ENCODE measurements around the gene MYLK. TPM values are rescaled to one million over a fixed set of nuclear protein-coding genes. Genes with fewer than 3 reads are reported as not detected.

Gene MYLK
- total RNA-seq, 2 donors from 2014 or later = 4.7 to 6.6 TPM

GRCh38 chr3:123682781-123683504 is 201.2 kb downstream of the MYLK start:
- no peak overlapping the region for H3K4me3 ChIP-seq (ENCODE audit: low read length)
- Mint-ChIP-seq H3K9me3 (no peaks in the 10 kb centered on the region), H3K4me1 (peaks cover 16% of the 10 kb centered on the region), H3K27ac (no peak overlapping the region), H3K4me3 (no peak overlapping the region), H3K27me3 (ENCODE audit: insufficient read depth) (peaks cover 17% of the 10 kb centered on the region), H3K36me3 (ENCODE audit: low read depth) (peaks cover 1% of the 10 kb centered on the region)
- H3K9ac ChIP-seq (ENCODE audit: extremely low read depth, low read length, poor library complexity, severe bottlenecking) = no peak overlapping the region
- H3K27me3 ChIP-seq (ENCODE audit: control insufficient read depth, insufficient read depth, low read length, poor library complexity, severe bottlenecking) = no peaks in the 10 kb centered on the region
- no peak for TF ChIP-seq CTCF (conservative IDR thresholded peaks at IDR 0.05)
- H3K36me3 ChIP-seq (ENCODE audit: control insufficient read depth, insufficient read depth, low read length) = no peaks in the 10 kb centered on the region
- H3K4me1 ChIP-seq (ENCODE audit: control insufficient read depth, insufficient read depth, low read length) = no peaks in the 10 kb centered on the region
- no peak for DNase-seq
- H3K9me3 ChIP-seq (ENCODE audit: control insufficient read depth, low read length) = no peaks in the 10 kb centered on the region
- WGBS, 2 experiments (ENCODE audit: insufficient coverage in 1 of 2, insufficient read length in 1 of 2) = 92% methylated on average over 6 to 10 of the region's 10 CpGs
- no peak overlapping the region for H3K27ac ChIP-seq (ENCODE audit: low read depth, low read length)

- Mint-ChIP-seq H3K4me3 (no peak overlapping the region), H3K4me1 (peaks cover 16% of the 10 kb centered on the region), H3K9me3 (no peaks in the 10 kb centered on the region), H3K27me3 (ENCODE audit: insufficient read depth) (peaks cover 11% of the 10 kb centered on the region), H3K27ac (no peak overlapping the region), H3K36me3 (ENCODE audit: low read depth) (peaks cover 1% of the 10 kb centered on the region)
- no peaks in the 10 kb centered on the region for H3K36me3 ChIP-seq (ENCODE audit: control insufficient read depth, insufficient read depth, low read length)
- WGBS, 2 experiments (ENCODE audit: insufficient coverage in 1 of 2, insufficient read length in 1 of 2) = 97 to 100% methylated on average over 2 to 6 of the region's 6 CpGs
- TF ChIP-seq CTCF (conservative IDR thresholded peaks at IDR 0.05) = no peak
- H3K27ac ChIP-seq (ENCODE audit: low read depth, low read length) = no peak overlapping the region
- H3K4me3 ChIP-seq (ENCODE audit: low read length) = no peak overlapping the region
- H3K9me3 ChIP-seq (ENCODE audit: control insufficient read depth, low read length) = no peaks in the 10 kb centered on the region
- H3K4me1 ChIP-seq (ENCODE audit: control insufficient read depth, insufficient read depth, low read length) = no peaks in the 10 kb centered on the region
- H3K27me3 ChIP-seq (ENCODE audit: control insufficient read depth, insufficient read depth, low read length, poor library complexity, severe bottlenecking) = no peaks in the 10 kb centered on the region
- DNase-seq = no peak
- no peak overlapping the region for H3K9ac ChIP-seq (ENCODE audit: extremely low read depth, low read length, poor library complexity, severe bottlenecking)
Observed at GRCh38 chr3:123682302-123682701, 201.8 kb downstream of the MYLK start.

- no peak overlapping the region for H3K9ac ChIP-seq (ENCODE audit: extremely low read depth, low read length, poor library complexity, severe bottlenecking)
- 91 to 100% methylated on average over 4 to 8 of the region's 8 CpGs for WGBS, 2 experiments (ENCODE audit: insufficient coverage in 1 of 2, insufficient read length in 1 of 2)
- H3K36me3 ChIP-seq (ENCODE audit: control insufficient read depth, insufficient read depth, low read length) = no peaks in the 10 kb centered on the region
- H3K27me3 ChIP-seq (ENCODE audit: control insufficient read depth, insufficient read depth, low read length, poor library complexity, severe bottlenecking) = no peaks in the 10 kb centered on the region
- DNase-seq = no peak
- H3K27ac ChIP-seq (ENCODE audit: low read depth, low read length) = no peak overlapping the region
- no peak for TF ChIP-seq CTCF (conservative IDR thresholded peaks at IDR 0.05)
- no peak overlapping the region for H3K27ac Mint-ChIP-seq
- H3K4me1 ChIP-seq (ENCODE audit: control insufficient read depth, insufficient read depth, low read length) = no peaks in the 10 kb centered on the region
- no peaks in the 10 kb centered on the region for H3K9me3 ChIP-seq (ENCODE audit: control insufficient read depth, low read length)
- H3K4me3 Mint-ChIP-seq = no peak overlapping the region
- H3K9me3 Mint-ChIP-seq = no peaks in the 10 kb centered on the region
- H3K4me1 Mint-ChIP-seq = peaks cover 10% of the 10 kb centered on the region
- H3K27me3 Mint-ChIP-seq (ENCODE audit: insufficient read depth) = peaks cover 17% of the 10 kb centered on the region
- H3K36me3 Mint-ChIP-seq (ENCODE audit: low read depth) = no peaks in the 10 kb centered on the region
- H3K4me3 ChIP-seq (ENCODE audit: low read length) = no peak overlapping the region
Observed at GRCh38 chr3:123679712-123680386, 204.3 kb downstream of the MYLK start.

All from endodermal cell (in vitro differentiated cells).